Cerebellar cortex (tissue), 1 donor: ENCODE data around the gene PON2.
"Not testable (repeated sequence)": the region's sequence is repeated elsewhere in the genome, so short reads cannot be mapped to it uniquely, and the experiment has no call there.

ENCODE experiments used
- DNase-seq: peaks from one replicate; pipeline ENCODE4 v3.0.0-alpha.2; 2015; ENCODE audit warnings: low spot score

PON2 gene

GRCh38 chr7:95405208-95405607 is 29.6 kb downstream of the PON2 start:
- no peak for DNase-seq

- DNase-seq = no peak
Measured at GRCh38 chr7:95404316-95404865, 30.4 kb downstream of the PON2 start.

- no peak for DNase-seq
Measured at GRCh38 chr7:95398155-95398940, 36.5 kb downstream of the PON2 start.

GRCh38 chr7:95397381-95397780 is 37.4 kb downstream of the PON2 start:
- no peak for DNase-seq

- DNase-seq = no peak
Measured at GRCh38 chr7:95396136-95397032, 38.4 kb downstream of the PON2 start, which contains the start of gene PON3. Gene PON3 (minus strand): TSS chr7:95396375. CDS start chr7:95396350, 25 bp downstream.

GRCh38 chr7:95395755-95396135 is 39.1 kb downstream of the PON2 start:
- no peak for DNase-seq

- DNase-seq = no peak
Measured at GRCh38 chr7:95394370-95394769, 40.5 kb downstream of the PON2 start.

GRCh38 chr7:95391761-95392160 is 43.1 kb downstream of the PON2 start:
- no peak for DNase-seq

GRCh38 chr7:95389516-95389915 is 45.3 kb downstream of the PON2 start:
- DNase-seq = peak; percentile 13

GRCh38 chr7:95379457-95379856 is 55.4 kb downstream of the PON2 start:
- not testable (repeated sequence) for DNase-seq

- DNase-seq = no peak
Measured at GRCh38 chr7:95376632-95377400, 58.0 kb downstream of the PON2 start.

- DNase-seq = no peak
Measured at GRCh38 chr7:95375591-95376257, 59.1 kb downstream of the PON2 start.

GRCh38 chr7:95373323-95373722 is 61.5 kb downstream of the PON2 start:
- no peak for DNase-seq

- DNase-seq = no peak
Measured at GRCh38 chr7:95368235-95368634, 66.6 kb downstream of the PON2 start.

- no peak for DNase-seq
Measured at GRCh38 chr7:95367606-95368005, 67.2 kb downstream of the PON2 start.

- DNase-seq = no peak
Measured at GRCh38 chr7:95365151-95365550, 69.7 kb downstream of the PON2 start.

GRCh38 chr7:95357623-95358022 is 77.2 kb downstream of the PON2 start:
- DNase-seq = no peak
